K562 (cell line): ENCODE results near the gene EFCAB10. TPM values are rescaled to one million over a fixed set of nuclear protein-coding genes. Genes with fewer than 3 reads are reported as not detected.
A peak's percentile ranks its signal among the peaks of the same experiment; 100 is the strongest.

Experiments used
- ARID2 ChIP-seq: fragments of 450-650 bp; IDR thresholded peaks from 2 replicates; pipeline ENCODE4 v1.6.1; 2017; ENCODE audit warnings: antibody characterized with exemption, mild to moderate bottlenecking
- ATF1 ChIP-seq, 2 experiments: fragments of 450-650 bp in 1 of 2; IDR thresholded peaks; 2 replicates each; pipeline ENCODE4 v1.6.1; 2016; ENCODE audit warnings: missing compliant biosample characterization in 1 of 2, missing genetic modification characterization in 1 of 2
- BCOR ChIP-seq: fragments of 450-650 bp; IDR thresholded peaks from 2 replicates; pipeline ENCODE4 v1.6.1; 2016
- CC2D1A ChIP-seq: fragments of 450-650 bp; IDR thresholded peaks from 2 replicates; pipeline ENCODE4 v1.6.1; 2017; ENCODE audit warnings: mild to moderate bottlenecking
- CHD4 ChIP-seq: fragments of 200-600 bp; sonication (generic); IDR thresholded peaks from 3 replicates; pipeline ENCODE4 v1.6.1; 2012; ENCODE audit warnings: low read depth, mild to moderate bottlenecking, mixed read lengths, low read length, inconsistent platforms; ENCODE audit not compliant: insufficient read depth, insufficient replicate concordance, poor library complexity, severe bottlenecking
- IRF2 ChIP-seq: sonication (generic); formaldehyde crosslinking; IDR thresholded peaks from 2 replicates; pipeline ENCODE4 v1.8.1; 2022; ENCODE audit warnings: mild to moderate bottlenecking, missing genetic modification reagents
- KAT7 ChIP-seq: sonication (generic); formaldehyde crosslinking; IDR thresholded peaks from 2 replicates; pipeline ENCODE4 v1.8.0; 2022; ENCODE audit warnings: missing genetic modification reagents, mild to moderate bottlenecking, borderline replicate concordance
- PHB ChIP-seq: fragments of 250-450 bp; sonication (Bioruptor Pico); IDR thresholded peaks from 2 replicates; pipeline ENCODE4 v1.5.0; 2021
- RBBP5 ChIP-seq: fragments of 200-600 bp; sonication (generic); IDR thresholded peaks from 2 replicates; pipeline ENCODE4 v1.6.1; 2012; ENCODE audit warnings: borderline replicate concordance, mild to moderate bottlenecking, low read length, control low read depth, inconsistent platforms; ENCODE audit not compliant: insufficient read depth, poor library complexity, severe bottlenecking
- RBM39 ChIP-seq: fragments of 200-400 bp; formaldehyde crosslinking; optimal IDR thresholded peaks from 2 replicates; pipeline ENCODE3; 2018; ENCODE audit warnings: low read depth, low read length
- RNF219 ChIP-seq: fragments of 250-450 bp; sonication (Bioruptor Pico); IDR thresholded peaks from 2 replicates; pipeline ENCODE4 v1.5.0; 2022; ENCODE audit warnings: mild to moderate bottlenecking
- SAFB2 ChIP-seq: fragments of 200-400 bp; formaldehyde crosslinking; IDR thresholded peaks from 2 replicates; pipeline ENCODE4 v1.6.1; 2018; ENCODE audit warnings: borderline replicate concordance, low read length, low read depth, moderate library complexity; ENCODE audit not compliant: severe bottlenecking
- TCF3 ChIP-seq: sonication (generic); formaldehyde crosslinking; IDR thresholded peaks from 2 replicates; pipeline ENCODE4 v1.4.0; 2020; ENCODE audit warnings: mild to moderate bottlenecking, missing genetic modification reagents
- TRIM24 ChIP-seq, 2 experiments: fragments of 450-650 bp; IDR thresholded peaks; 2 replicates each; pipeline ENCODE4 v1.6.1; 2016
- TRIM28 ChIP-seq: fragments of 450-650 bp; IDR thresholded peaks from 2 replicates; pipeline ENCODE4 v1.6.1; 2017
- ZC3H11A ChIP-seq: IDR thresholded peaks from 2 replicates; pipeline ENCODE4 v1.6.1; 2012; ENCODE audit warnings: low read depth, low read length, improper control_type of control experiment
- ZNF165 ChIP-seq: fragments of 250-450 bp; sonication (Bioruptor Pico); IDR thresholded peaks from 2 replicates; pipeline ENCODE4 v1.4.0; 2020; ENCODE audit warnings: borderline replicate concordance
- ZNF41 ChIP-seq: fragments of 250-450 bp; sonication (Bioruptor Pico); conservative IDR thresholded peaks from 2 replicates; pipeline ENCODE4 v1.4.0; 2020; ENCODE audit warnings: mild to moderate bottlenecking
- ZNF592 ChIP-seq: fragments of 450-650 bp; IDR thresholded peaks from 2 replicates; pipeline ENCODE4 v1.6.1; 2017; ENCODE audit warnings: antibody characterized with exemption, mild to moderate bottlenecking
- polyA plus RNA-seq, 8 experiments: library from polyadenylated mRNA; depleted of rRNA in 4 of 8; stranded (reverse) in 5 of 8; unstranded in 3 of 8; fragments of >200 nt; fragmentation: Nextera tagmentation in 2 of 8; fragmentation: Illumina TruSeq in 1 of 8; extraction: Ambion mirVana in 2 of 8; extraction: Trizol in 1 of 8; gene quantifications; 2 replicates each; pipeline versions ENCODE4 v1.2.1 to v1.2.3, GENCODE V29; 2011 to 2014; ENCODE audit warnings: inconsistent platforms in 1 of 8, missing spikeins in 1 of 8
- total RNA-seq, 7 experiments: library from RNA; depleted of rRNA in 6 of 7; stranded (reverse); fragments of >200 nt in 6 of 7; fragmentation: Illumina TruSeq in 2 of 7; extraction: Trizol in 2 of 7; gene quantifications; 2 replicates each; pipeline versions ENCODE4 v1.2.1 to v1.2.3, GENCODE V29; 2011 to 2021; ENCODE audit warnings: low replicate concordance in 1 of 7
- TF ChIP-seq, protein P1 (sequence below): fragments of 250-450 bp; sonication (Bioruptor Pico); IDR thresholded peaks from 2 replicates; pipeline ENCODE4 v1.8.0; 2022; ENCODE audit warnings: moderate library complexity, mild to moderate bottlenecking, inconsistent platforms

The EFCAB10 gene
- total and polyA plus RNA-seq, 9 of the 15 experiments (the other 6 are each of a cell fraction or from before 2014, with no cell fraction given): 5.0 to 21.4 (median 16.8) TPM

DNA sequence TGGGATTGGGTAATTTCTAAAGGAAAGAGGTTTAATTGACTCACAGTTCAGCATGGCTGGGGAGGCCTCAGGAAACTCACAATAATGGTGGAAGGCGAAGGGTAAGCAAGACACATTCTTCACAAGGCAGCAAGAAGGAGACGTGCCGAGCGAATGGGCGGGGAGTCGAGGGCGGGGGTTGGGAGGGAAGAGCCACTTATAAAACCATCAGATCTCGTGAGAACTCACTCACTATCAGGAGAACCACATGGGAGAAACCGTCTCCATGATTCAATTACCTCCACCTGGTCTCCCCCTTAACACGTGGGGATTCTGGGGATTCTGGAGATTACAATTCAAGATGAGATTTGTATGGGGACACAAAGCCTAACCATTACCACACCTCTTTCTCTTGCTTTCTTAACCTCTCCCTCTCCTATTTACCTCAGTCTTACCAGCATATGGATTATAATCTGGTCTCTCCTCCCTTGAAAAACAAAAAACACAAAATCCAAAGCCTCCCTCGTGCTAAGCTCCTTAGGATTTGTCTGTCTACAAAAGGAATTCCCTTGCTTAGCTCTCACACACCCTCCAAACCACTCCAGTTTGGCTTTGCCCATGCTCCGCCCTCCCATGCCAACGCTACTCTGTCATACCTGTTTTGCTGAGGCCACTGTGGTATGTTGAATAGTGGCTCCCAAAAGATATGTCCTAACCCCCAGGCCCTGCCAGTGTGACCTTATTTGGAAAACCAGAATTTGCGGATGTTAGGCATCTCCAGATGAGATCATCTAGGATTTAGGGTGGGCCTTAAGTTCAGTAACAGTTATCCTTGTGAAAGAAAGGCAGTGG, 19.6 kb upstream of the EFCAB10 start (continued):
- TF ChIP-seq RBM39 (no peak), TRIM24 (IDR thresholded peaks at IDR 0.05) (peak in 1 of 2 experiments; percentile 43; a peak in 1 of 4 replicates), CC2D1A (peak; percentile 22; the same call in 1 of the 2 replicates), CHD4 (no peak), ZNF592 (peak; percentile 85), ZNF41 (CRISPR knock-in tag) (no peak), ATF1 (CRISPR knock-in tag; IDR thresholded peaks at IDR 0.05) (no peak), ATF1 (tag; IDR thresholded peaks at IDR 0.05) (no peak), ZC3H11A (no peak), SAFB2 (no peak), ARID2 (no peak), IRF2 (CRISPR knock-in tag) (no peak), RNF219 (CRISPR knock-in tag) (no peak), TRIM28 (no peak), PHB (no peak), TCF3 (peak; percentile 35; the same call in 1 of the 2 replicates), RBBP5 (no peak), ZNF165 (CRISPR knock-in tag) (no peak), KAT7 (no peak), BCOR (no peak)
- TF ChIP-seq, protein P1, sequence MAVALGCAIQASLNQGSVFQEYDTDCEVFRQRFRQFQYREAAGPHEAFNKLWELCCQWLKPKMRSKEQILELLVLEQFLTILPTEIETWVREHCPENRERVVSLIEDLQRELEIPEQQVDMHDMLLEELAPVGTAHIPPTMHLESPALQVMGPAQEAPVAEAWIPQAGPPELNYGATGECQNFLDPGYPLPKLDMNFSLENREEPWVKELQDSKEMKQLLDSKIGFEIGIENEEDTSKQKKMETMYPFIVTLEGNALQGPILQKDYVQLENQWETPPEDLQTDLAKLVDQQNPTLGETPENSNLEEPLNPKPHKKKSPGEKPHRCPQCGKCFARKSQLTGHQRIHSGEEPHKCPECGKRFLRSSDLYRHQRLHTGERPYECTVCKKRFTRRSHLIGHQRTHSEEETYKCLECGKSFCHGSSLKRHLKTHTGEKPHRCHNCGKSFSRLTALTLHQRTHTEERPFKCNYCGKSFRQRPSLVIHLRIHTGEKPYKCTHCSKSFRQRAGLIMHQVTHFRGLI (CRISPR knock-in tag): no peak
